Measurements from ENCODE around the gene TMLHE.
"Not testable (repeated sequence)": the region's sequence is repeated elsewhere in the genome, so short reads cannot be mapped to it uniquely, and the experiment has no call there.

DNA sequence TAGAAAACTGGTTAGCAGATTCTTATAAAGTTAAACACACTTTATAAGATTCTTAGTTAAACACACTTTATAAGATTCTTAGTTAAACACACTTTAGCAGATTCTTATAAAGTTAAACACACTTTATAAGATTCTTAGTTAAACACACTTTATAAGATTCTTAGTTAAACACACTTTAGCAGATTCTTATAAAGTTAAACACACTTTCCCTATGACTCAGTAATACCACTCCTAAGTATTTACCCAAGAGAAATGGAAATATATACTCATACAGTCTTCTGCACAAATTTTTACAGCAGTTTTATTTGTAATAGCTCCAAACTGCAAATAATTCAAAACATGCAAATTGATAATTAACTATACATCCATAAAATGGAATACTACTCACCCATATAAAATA lies 7.4 kb upstream of the TMLHE start:
- TF ChIP-seq, protein P1, sequence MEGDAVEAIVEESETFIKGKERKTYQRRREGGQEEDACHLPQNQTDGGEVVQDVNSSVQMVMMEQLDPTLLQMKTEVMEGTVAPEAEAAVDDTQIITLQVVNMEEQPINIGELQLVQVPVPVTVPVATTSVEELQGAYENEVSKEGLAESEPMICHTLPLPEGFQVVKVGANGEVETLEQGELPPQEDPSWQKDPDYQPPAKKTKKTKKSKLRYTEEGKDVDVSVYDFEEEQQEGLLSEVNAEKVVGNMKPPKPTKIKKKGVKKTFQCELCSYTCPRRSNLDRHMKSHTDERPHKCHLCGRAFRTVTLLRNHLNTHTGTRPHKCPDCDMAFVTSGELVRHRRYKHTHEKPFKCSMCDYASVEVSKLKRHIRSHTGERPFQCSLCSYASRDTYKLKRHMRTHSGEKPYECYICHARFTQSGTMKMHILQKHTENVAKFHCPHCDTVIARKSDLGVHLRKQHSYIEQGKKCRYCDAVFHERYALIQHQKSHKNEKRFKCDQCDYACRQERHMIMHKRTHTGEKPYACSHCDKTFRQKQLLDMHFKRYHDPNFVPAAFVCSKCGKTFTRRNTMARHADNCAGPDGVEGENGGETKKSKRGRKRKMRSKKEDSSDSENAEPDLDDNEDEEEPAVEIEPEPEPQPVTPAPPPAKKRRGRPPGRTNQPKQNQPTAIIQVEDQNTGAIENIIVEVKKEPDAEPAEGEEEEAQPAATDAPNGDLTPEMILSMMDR (IDR thresholded peaks at IDR 0.05 in 8 of 11, conservative IDR thresholded peaks at IDR 0.05 in 3 of 11) = not testable (repeated sequence)
- not testable (repeated sequence) for TF ChIP-seq POLR2A (IDR thresholded peaks at IDR 0.05)

Data from spleen (tissue), 7 donors.